ENCODE measurements around the gene RAB32.

The RAB32 gene

DNA sequence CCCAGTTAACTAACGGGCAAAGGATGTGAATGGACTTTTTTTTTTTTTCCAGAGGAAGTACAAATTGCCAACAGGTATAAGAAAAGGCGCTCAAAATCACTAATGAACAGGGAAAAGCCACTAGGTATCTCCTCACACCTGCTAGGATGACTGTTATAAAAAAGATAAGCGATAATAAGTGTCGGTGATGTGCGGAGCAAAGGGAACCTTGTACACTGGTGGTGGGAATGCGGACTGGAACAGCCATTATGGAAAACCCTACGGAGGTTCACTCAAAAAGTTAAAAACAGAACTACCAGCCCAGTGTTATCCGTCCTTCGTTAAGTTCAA is 787 bp upstream of the RAB32 start:
- no peak for DNase-seq (ENCODE audit: low spot score)
- ChIA-PET CTCF (no interaction called here), POLR2A (ENCODE audit: low non-redundant PET) (no interaction called here)
- peak overlapping the region; percentile 89 for H3K27ac ChIP-seq
- TF ChIP-seq, protein P1, sequence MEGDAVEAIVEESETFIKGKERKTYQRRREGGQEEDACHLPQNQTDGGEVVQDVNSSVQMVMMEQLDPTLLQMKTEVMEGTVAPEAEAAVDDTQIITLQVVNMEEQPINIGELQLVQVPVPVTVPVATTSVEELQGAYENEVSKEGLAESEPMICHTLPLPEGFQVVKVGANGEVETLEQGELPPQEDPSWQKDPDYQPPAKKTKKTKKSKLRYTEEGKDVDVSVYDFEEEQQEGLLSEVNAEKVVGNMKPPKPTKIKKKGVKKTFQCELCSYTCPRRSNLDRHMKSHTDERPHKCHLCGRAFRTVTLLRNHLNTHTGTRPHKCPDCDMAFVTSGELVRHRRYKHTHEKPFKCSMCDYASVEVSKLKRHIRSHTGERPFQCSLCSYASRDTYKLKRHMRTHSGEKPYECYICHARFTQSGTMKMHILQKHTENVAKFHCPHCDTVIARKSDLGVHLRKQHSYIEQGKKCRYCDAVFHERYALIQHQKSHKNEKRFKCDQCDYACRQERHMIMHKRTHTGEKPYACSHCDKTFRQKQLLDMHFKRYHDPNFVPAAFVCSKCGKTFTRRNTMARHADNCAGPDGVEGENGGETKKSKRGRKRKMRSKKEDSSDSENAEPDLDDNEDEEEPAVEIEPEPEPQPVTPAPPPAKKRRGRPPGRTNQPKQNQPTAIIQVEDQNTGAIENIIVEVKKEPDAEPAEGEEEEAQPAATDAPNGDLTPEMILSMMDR (conservative IDR thresholded peaks at IDR 0.05; ENCODE audit: low read depth), result no peak

DNA sequence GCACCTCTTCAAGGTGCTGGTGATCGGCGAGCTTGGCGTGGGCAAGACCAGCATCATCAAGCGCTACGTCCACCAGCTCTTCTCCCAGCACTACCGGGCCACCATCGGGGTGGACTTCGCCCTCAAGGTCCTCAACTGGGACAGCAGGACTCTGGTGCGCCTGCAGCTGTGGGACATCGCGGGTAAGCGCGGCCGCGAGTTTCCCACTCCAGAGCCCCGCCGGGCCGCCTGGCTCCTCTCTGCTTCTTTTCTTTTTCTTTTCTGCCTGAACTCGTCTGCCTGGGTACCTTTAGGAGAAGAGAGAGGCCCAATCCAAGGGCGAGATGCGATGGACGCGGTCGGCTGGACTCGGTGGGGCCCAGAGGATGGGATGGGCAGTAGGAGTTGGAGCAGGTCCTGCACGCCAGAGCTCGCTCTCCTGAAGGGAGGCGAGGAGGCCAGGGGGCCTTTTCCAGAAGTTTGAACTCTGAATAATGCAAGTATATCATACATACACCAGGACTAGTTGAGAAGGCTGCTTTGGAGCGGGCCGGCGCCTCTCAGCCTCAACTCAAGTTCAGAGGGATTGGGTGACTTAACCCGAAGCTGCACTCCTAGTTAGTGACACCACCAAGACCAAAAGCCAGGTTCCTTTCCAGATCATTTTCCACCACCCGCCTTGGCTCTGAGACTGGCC is 445 bp downstream of the RAB32 start:
- H3K27ac ChIP-seq, result peak overlapping the region; percentile 89
- DNase-seq (ENCODE audit: low spot score), result peak; percentile 28
- POLR2A ChIA-PET (ENCODE audit: low non-redundant PET), result no interaction called here
- CTCF ChIA-PET, result interaction anchor here (0.6 to 1.2 kb wide), 3 partner anchors 106 to 1704 kb away, joined by 3 to 4 read pairs (median 3); no protein-coding TSS in a partner anchor
- TF ChIP-seq, protein P1 (conservative IDR thresholded peaks at IDR 0.05; ENCODE audit: low read depth), result no peak

DNA sequence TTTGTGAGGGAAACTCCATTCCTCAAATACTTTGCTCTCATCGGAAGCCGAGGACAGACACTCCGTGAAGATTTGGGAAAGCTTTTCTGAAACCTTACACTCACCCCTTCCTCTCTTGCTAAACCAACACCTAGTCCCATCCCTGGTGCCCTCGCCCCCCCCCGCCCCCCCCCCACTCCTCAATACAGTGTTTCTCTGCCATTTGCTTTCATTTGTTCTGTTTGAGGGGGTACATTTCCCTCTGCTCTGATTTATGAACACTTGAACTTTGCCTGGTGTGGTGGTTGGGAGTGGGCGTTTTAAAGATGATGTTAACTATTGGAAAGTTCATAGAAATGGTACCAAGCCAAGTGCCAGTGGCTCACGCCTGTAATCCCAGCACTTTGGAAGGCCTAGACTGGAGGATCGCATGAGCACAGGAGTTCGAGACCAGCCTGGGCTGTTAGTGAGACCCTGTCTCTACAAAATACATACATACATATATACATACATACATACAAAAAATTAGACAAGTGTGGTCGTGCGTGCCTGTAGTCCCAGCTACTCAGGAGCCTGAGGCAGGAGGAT is 1.1 kb downstream of the RAB32 start:
- TF ChIP-seq, protein P1 (conservative IDR thresholded peaks at IDR 0.05; ENCODE audit: low read depth), result no peak
- POLR2A ChIA-PET (ENCODE audit: low non-redundant PET), result no interaction called here
- CTCF ChIA-PET, result no interaction called here
- DNase-seq (ENCODE audit: low spot score), result peak; percentile 14
- peak overlapping the region; percentile 89 for H3K27ac ChIP-seq

DNA sequence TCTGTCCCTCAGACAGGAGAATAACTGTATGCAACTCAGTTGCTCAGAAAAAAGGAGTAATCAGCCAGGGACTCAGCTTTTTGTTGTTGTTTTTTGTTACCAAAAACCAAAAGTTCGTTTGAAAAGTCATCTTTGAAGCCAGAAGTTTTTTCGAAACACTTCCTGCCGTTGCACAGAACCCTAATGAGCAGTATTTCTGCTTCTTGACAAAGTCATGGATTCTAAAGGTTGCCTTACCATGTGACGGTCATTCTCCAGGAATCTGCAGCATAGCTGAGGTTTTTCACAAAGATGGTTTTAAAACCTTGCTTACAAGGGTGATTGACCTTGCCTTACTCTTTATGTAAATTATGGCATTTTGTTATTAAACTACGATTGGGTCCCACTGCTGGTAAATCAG is 1.9 kb downstream of the RAB32 start:
- no peak for DNase-seq (ENCODE audit: low spot score)
- ChIA-PET CTCF (no interaction called here), POLR2A (ENCODE audit: low non-redundant PET) (no interaction called here)
- TF ChIP-seq, protein P1 (conservative IDR thresholded peaks at IDR 0.05; ENCODE audit: low read depth), result no peak
- H3K27ac ChIP-seq, result no peak overlapping the region

DNA sequence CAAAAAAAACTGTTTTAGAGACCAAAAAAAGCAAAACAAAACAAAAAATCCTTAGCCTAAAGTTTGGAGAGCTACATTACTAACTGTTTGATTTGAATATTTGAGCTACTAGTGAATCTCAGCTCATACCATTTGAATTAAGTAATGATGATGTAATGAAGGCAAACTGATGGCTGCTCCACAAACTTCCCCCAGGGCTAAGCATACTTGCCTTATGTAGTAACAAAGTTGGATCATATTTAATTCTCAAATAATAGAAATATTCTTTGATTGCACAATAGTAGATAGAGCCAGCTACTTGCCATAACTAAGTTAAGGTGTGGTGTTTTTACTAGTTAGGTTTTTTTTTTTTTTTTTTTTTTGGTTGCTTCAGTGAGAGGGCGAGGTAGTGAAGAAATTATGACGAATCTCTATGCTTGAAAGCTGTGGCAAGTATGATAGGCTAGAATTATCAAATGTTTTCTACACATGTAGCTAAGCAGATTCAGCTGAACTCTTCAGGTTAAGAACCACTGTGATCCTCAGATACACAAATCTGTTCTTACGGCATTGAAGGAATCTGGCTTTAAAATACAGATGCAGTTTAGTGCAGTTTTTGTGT is 2.9 kb downstream of the RAB32 start:
- DNase-seq (ENCODE audit: low spot score), result peak; percentile 76
- TF ChIP-seq, protein P1 (conservative IDR thresholded peaks at IDR 0.05; ENCODE audit: low read depth), result no peak
- ChIA-PET CTCF (interaction anchor here (0.6 to 0.7 kb wide), 2 partner anchors 448 to 1205 kb away, joined by 4 read pairs; no protein-coding TSS in a partner anchor), POLR2A (ENCODE audit: low non-redundant PET) (interaction anchor here (0.6 to 0.7 kb wide), 3 partner anchors 598 to 812 kb away, joined by 3 to 6 read pairs (median 3); no protein-coding TSS in a partner anchor)
- no peak overlapping the region for H3K27ac ChIP-seq

DNA sequence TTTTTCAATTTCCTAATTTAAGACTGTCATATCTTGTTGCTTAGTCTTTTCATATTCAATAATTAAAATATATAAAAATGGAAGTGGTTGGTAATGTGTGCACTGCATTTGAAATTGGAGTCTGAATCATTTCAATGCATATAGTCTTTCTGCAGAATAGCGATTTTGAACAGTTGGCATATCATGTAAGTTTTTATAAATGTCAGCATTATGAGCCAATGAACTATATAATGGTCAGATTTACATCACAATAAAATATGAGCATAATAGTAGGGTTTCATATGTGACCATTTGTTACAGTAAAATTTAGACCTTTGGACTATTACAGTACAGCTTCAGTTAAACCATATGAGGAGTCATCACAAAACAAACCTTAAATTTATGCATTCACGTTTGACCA is 4.3 kb downstream of the RAB32 start:
- TF ChIP-seq, protein P1 (conservative IDR thresholded peaks at IDR 0.05; ENCODE audit: low read depth), result no peak
- no peak for DNase-seq (ENCODE audit: low spot score)
- POLR2A ChIA-PET (ENCODE audit: low non-redundant PET), result no interaction called here
- CTCF ChIA-PET, result no interaction called here
- no peak overlapping the region for H3K27ac ChIP-seq

Measured in RWPE1 (cell line).